Lung (tissue), 12 donors: ENCODE data around the gene CCDC148. TPM values are rescaled to one million over a fixed set of nuclear protein-coding genes. Genes with fewer than 3 reads are reported as not detected.

ENCODE experiments used
- ATAC-seq: fragments of 200-7000 bp; cut with Tn5 transposase; one replicate; pipeline ENCODE4 v1.9.1; 2020; ENCODE audit warnings: moderate number of reproducible peaks; ENCODE audit not compliant: insufficient read depth, low FRiP score
- DNase-seq, 3 donors: peaks; one replicate each; pipeline ENCODE4 v3.0.0-alpha.2; 2013 to 2017
- H3K27ac ChIP-seq, 2 donors: one replicate each; pipeline ENCODE4 v1.5.1; 2013; ENCODE audit warnings: mild to moderate bottlenecking in 2 of 2, moderate library complexity in 2 of 2, control low read depth in 1 of 2, inconsistent platforms in 1 of 2, low read depth in 1 of 2, low read length in 1 of 2
- H3K27me3 ChIP-seq, 3 donors: one replicate each; pipeline ENCODE4 v1.5.1; 2013; ENCODE audit warnings: low read length in 2 of 3; ENCODE audit not compliant: control insufficient read depth in 3 of 3, insufficient read depth in 3 of 3
- H3K36me3 ChIP-seq, 4 donors: one replicate each; pipeline ENCODE4 v1.5.1; 2013; ENCODE audit warnings: low read length in 4 of 4, mild to moderate bottlenecking in 1 of 4, moderate library complexity in 1 of 4; ENCODE audit not compliant: control insufficient read depth in 4 of 4, insufficient read depth in 4 of 4
- H3K4me1 ChIP-seq, 5 donors: one replicate each; pipeline ENCODE4 v1.5.1; 2013; ENCODE audit warnings: low read length in 5 of 5, mild to moderate bottlenecking in 2 of 5, moderate library complexity in 1 of 5; ENCODE audit not compliant: control insufficient read depth in 5 of 5, insufficient read depth in 5 of 5
- H3K4me3 ChIP-seq: one replicate; pipeline ENCODE4 v1.5.1; 2013; ENCODE audit warnings: mild to moderate bottlenecking, control low read depth, moderate library complexity
- H3K9ac ChIP-seq, 2 donors: one replicate each; pipeline ENCODE4 v1.5.1; 2013; ENCODE audit warnings: low read length in 2 of 2, control low read depth in 1 of 2; ENCODE audit not compliant: insufficient read depth in 1 of 2
- H3K9me3 ChIP-seq, 4 donors: one replicate each; pipeline ENCODE4 v1.5.1; 2013; ENCODE audit warnings: low read length in 3 of 4, mild to moderate bottlenecking in 1 of 4, moderate library complexity in 1 of 4; ENCODE audit not compliant: control insufficient read depth in 4 of 4, insufficient read depth in 3 of 4
- CTCF ChIP-seq: IDR thresholded peaks from 2 replicates; pipeline ENCODE4 v1.5.1; 2012; ENCODE audit warnings: mild to moderate bottlenecking; ENCODE audit errors: control extremely low read depth, extremely low read depth
- WGBS, 2 donors: extraction: QIAGEN DNeasy Blood & Tissue Kit; methylation state at CpG; one replicate each; pipeline ENCODE4 v1.1.7; 2013; 5-methylcytosine and 5-hydroxymethylcytosine counted together
- polyA plus RNA-seq, 2 donors: library from polyadenylated mRNA; stranded (reverse); fragments of 200-250 nt; gene quantifications; one replicate each; pipeline ENCODE4 v1.2.1, GENCODE V29; 2013
- total RNA-seq, 2 donors: library from RNA; depleted of rRNA in 1 of 2; stranded (reverse); fragments of >200 nt in 1 of 2; gene quantifications; one replicate each; pipeline ENCODE4 v1.2.1, GENCODE V29; 2014 to 2021
- donor health status: control.
- donor health status: control.
- donor health status: Bipolar disorder and iron deficiency.
- donor health status: healthy.
- donor health status: DM: yes; HTN: yes; CAD: no.

Gene CCDC148
- total and polyA plus RNA-seq, 4 donors: 0.61 to 8.6 (median 2.5) TPM

- Histone ChIP-seq H3K27me3 (no peaks in the 10 kb centered on the region), H3K4me3 (no peak overlapping the region), H3K27ac (no peak overlapping the region), H3K4me1 (peaks cover 0 to 1% (median 0%) of the 10 kb centered on the region in 5 donors), H3K9me3 (no peaks in the 10 kb centered on the region), H3K36me3 (no peaks in the 10 kb centered on the region), H3K9ac (no peak overlapping the region)
- no peak for ATAC-seq
- whole genome bisulfite sequencing, 2 donors: 28 to 49% methylated on average over 6 of the region's 6 CpGs
- TF ChIP-seq CTCF: no peak
- DNase-seq: peak in 1 of 3 donors; percentile 21
Observed at GRCh38 chr2:158142568-158143332, 313.8 kb downstream of the CCDC148 start.

- WGBS, 2 donors: 88 to 89% methylated on average over 3 of the region's 3 CpGs
- H3K9me3 ChIP-seq: no peaks in the 10 kb centered on the region
- H3K9ac ChIP-seq: no peak overlapping the region
- no peak overlapping the region for H3K27ac ChIP-seq
- no peaks in the 10 kb centered on the region for H3K27me3 ChIP-seq
- no peak overlapping the region for H3K4me3 ChIP-seq
- no peak for TF ChIP-seq CTCF
- ATAC-seq: no peak
- peaks cover 0 to 1% (median 0%) of the 10 kb centered on the region in 5 donors for H3K4me1 ChIP-seq
- no peaks in the 10 kb centered on the region for H3K36me3 ChIP-seq
- DNase-seq: no peak
Observed at GRCh38 chr2:158142165-158142564, 314.4 kb downstream of the CCDC148 start.

GRCh38 chr2:158140201-158140600 lies 316.4 kb downstream of the CCDC148 start:
- no peak overlapping the region for H3K9ac ChIP-seq
- H3K4me1 ChIP-seq: no peaks in the 10 kb centered on the region
- H3K9me3 ChIP-seq: no peaks in the 10 kb centered on the region
- no peak overlapping the region for H3K27ac ChIP-seq
- H3K36me3 ChIP-seq: no peaks in the 10 kb centered on the region
- 96 to 98% methylated on average over 1 of the region's 1 CpG for WGBS, 2 donors
- DNase-seq (no peak), ATAC-seq (no peak)
- H3K27me3 ChIP-seq: no peaks in the 10 kb centered on the region
- no peak for TF ChIP-seq CTCF
- H3K4me3 ChIP-seq: no peak overlapping the region
